GM10266 (cell line): Measurements from ENCODE around the gene SH2D6.
"Not testable (repeated sequence)": the region's sequence is repeated elsewhere in the genome, so short reads cannot be mapped to it uniquely, and the experiment has no call there.

Source experiments
- DNase-seq: peaks from one replicate; pipeline ENCODE4 v3.0.0; 2012; ENCODE audit errors: extremely low spot score
- CTCF ChIP-seq: IDR thresholded peaks from 2 replicates; pipeline ENCODE4 v1.5.1; 2012; ENCODE audit warnings: mild to moderate bottlenecking, low read depth; ENCODE audit not compliant: control insufficient read depth, insufficient read depth; ENCODE audit errors: missing control alignments

Gene SH2D6

GRCh38 chr2:85437488-85438200 is 19.1 kb downstream of the SH2D6 start:
- DNase-seq = peak; percentile 88
- no peak for TF ChIP-seq CTCF

- no peak for TF ChIP-seq CTCF
- no peak for DNase-seq
These were observed 19.9 kb downstream of the SH2D6 start for GRCh38 chr2:85438201-85439024.

GRCh38 chr2:85439025-85439472 is 20.5 kb downstream of the SH2D6 start:
- TF ChIP-seq CTCF = no peak
- no peak for DNase-seq

- DNase-seq = not testable (repeated sequence)
These were observed 21.1 kb downstream of the SH2D6 start for GRCh38 chr2:85439569-85439968.

- no peak for TF ChIP-seq CTCF
- no peak for DNase-seq
These were observed 21.5 kb downstream of the SH2D6 start for GRCh38 chr2:85439986-85440385.

- TF ChIP-seq CTCF = no peak
- DNase-seq = no peak
These were observed 22.2 kb downstream of the SH2D6 start for GRCh38 chr2:85440729-85441128.

- no peak for DNase-seq
- no peak for TF ChIP-seq CTCF
These were observed 23.4 kb downstream of the SH2D6 start for GRCh38 chr2:85441864-85442263.
